Stimulated activated CD4-positive, alpha-beta T cell treated with anti-CD3 and anti-CD28 coated beads, Interleukin-12 subunit alpha, Interleukin-12 subunit beta, amount 100 ng/mL, for 24 hours (primary cell): ENCODE measurements around the gene NFIX.

ENCODE experiments used
- DNase-seq, 2 experiments: peaks; one replicate each; pipeline ENCODE4 v3.0.0-alpha.2; 2020; ENCODE audit warnings: low read depth in 2 of 2

Gene NFIX

GRCh38 chr19:13127051-13127450 is 131.8 kb downstream of the NFIX start:
- DNase-seq, result no peak

GRCh38 chr19:13127811-13128575 is 132.7 kb downstream of the NFIX start:
- DNase-seq, result no peak

- DNase-seq, result no peak
These were observed 133.3 kb downstream of the NFIX start for GRCh38 chr19:13128583-13128982.

GRCh38 chr19:13129384-13129783 is 134.1 kb downstream of the NFIX start:
- no peak for DNase-seq

- DNase-seq, result no peak
These were observed 135.7 kb downstream of the NFIX start for GRCh38 chr19:13130886-13131490.

GRCh38 chr19:13132471-13133180 is 137.4 kb downstream of the NFIX start:
- DNase-seq, result peak in 1 of 2 experiments; percentile 68

- DNase-seq, result no peak
These were observed 138.1 kb downstream of the NFIX start for GRCh38 chr19:13133241-13133870.

- DNase-seq, result no peak
These were observed 139.4 kb downstream of the NFIX start for GRCh38 chr19:13134626-13135025.

- DNase-seq, result no peak
These were observed 140.1 kb downstream of the NFIX start for GRCh38 chr19:13135068-13136062.

- DNase-seq, result no peak
These were observed 142.1 kb downstream of the NFIX start for GRCh38 chr19:13137290-13137794.

- no peak for DNase-seq
These were observed 143.1 kb downstream of the NFIX start for GRCh38 chr19:13138171-13138915.

GRCh38 chr19:13138916-13139198 is 143.6 kb downstream of the NFIX start:
- DNase-seq, result no peak

GRCh38 chr19:13139633-13140311 is 144.5 kb downstream of the NFIX start:
- no peak for DNase-seq

- no peak for DNase-seq
These were observed 151.7 kb downstream of the NFIX start for GRCh38 chr19:13146763-13147563.
